NB4 (cell line): ENCODE data around the gene CELF1.

Experiments
- DNase-seq: peaks from one replicate; pipeline ENCODE4 v3.0.0; 2010; ENCODE audit warnings: low read depth
- H3K4me3 ChIP-seq: one replicate; pipeline ENCODE4 v1.5.1; 2011; ENCODE audit warnings: mild to moderate bottlenecking, low read depth, low read length, moderate library complexity
- MYC ChIP-seq: IDR thresholded peaks from 2 replicates; pipeline ENCODE4 v1.6.1; 2011; ENCODE audit warnings: low read depth, low read length
- POLR2A ChIP-seq: IDR thresholded peaks from 2 replicates; pipeline ENCODE4 v1.6.1; 2011; ENCODE audit warnings: mild to moderate bottlenecking; ENCODE audit not compliant: insufficient read length; ENCODE audit errors: extremely low read depth
- TF ChIP-seq, protein P1 (sequence below): IDR thresholded peaks from one replicate; pipeline ENCODE4 v1.5.1; 2012; ENCODE audit warnings: low read depth, low read length
- TF ChIP-seq, protein P2 (sequence below): IDR thresholded peaks from 2 replicates; pipeline ENCODE4 v1.6.1; 2011; ENCODE audit warnings: low read depth, low read length

Gene CELF1

DNA sequence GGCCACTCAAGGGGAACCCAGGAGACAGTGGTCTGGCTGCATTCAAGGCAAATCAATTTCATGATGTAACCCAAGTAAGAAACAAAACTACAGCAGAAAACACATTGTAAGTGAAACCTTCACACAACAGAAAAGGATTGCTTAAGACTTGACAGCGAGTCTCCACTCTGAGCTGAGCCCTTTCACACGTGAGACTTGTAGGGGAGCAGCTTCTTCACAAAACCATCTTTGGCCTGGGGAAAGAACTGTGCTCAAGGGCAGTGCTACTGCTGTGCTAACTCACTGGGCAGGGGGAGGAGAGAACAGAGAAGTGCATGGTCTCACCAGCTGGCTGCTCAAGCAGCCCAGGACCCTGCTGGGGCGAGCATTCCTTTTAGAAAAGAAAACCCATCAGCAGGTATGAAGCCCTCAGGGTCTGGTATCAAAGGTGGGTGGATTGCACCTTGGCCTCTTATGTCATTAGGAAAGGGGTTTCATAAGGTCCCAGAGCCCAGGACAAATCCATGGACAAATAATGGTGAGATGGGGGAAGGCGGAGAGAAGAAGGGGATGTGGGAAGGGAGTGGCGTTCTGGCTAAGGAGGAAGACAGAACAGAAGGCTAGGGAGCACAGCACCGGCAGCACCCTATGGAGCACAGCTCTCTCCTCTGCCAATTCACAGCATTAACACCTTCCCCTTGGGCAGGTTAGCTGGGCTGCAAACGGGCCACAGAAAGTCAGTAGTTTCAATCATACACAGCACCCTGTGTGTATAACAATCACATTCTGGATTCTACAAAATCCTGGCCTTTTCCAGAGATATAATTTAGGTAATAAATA is 83.4 kb downstream of the CELF1 start:
- TF ChIP-seq POLR2A (no peak), MYC (no peak)
- TF ChIP-seq, protein P1, sequence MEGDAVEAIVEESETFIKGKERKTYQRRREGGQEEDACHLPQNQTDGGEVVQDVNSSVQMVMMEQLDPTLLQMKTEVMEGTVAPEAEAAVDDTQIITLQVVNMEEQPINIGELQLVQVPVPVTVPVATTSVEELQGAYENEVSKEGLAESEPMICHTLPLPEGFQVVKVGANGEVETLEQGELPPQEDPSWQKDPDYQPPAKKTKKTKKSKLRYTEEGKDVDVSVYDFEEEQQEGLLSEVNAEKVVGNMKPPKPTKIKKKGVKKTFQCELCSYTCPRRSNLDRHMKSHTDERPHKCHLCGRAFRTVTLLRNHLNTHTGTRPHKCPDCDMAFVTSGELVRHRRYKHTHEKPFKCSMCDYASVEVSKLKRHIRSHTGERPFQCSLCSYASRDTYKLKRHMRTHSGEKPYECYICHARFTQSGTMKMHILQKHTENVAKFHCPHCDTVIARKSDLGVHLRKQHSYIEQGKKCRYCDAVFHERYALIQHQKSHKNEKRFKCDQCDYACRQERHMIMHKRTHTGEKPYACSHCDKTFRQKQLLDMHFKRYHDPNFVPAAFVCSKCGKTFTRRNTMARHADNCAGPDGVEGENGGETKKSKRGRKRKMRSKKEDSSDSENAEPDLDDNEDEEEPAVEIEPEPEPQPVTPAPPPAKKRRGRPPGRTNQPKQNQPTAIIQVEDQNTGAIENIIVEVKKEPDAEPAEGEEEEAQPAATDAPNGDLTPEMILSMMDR, result no peak
- TF ChIP-seq, protein P2, sequence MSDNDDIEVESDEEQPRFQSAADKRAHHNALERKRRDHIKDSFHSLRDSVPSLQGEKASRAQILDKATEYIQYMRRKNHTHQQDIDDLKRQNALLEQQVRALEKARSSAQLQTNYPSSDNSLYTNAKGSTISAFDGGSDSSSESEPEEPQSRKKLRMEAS, result no peak
- H3K4me3 ChIP-seq, result no peak overlapping the region
- DNase-seq, result no peak

DNA sequence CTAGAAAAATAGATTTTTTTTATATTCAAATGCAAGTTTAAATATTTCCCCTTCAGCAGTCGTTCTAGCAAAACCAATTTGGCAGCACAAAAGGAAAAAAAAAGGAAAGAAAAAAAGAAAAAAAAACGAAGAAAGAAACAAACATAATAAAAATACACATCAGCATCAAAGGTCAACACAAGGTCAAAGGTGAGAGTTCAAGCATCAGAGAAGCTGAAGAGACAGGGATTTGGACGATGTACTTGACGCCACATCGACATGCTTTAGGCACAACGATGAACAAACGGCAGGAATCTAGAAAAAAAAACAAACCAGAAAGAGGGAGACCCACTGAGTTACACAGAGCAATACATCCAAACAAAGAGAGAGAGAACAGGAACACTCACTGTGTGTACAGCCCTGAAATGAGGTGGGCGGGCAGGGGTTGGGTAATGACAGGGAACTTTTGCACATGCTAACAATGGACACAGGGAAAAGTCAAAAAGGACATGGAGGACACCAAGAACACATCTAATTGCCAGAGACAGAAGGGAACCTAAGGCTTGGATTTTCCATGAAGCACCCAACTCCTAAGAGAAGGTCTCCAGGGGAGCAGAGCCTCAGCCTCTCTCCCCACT is 84.2 kb downstream of the CELF1 start:
- TF ChIP-seq, protein P1, result no peak
- TF ChIP-seq, protein P2, result no peak
- TF ChIP-seq POLR2A, result no peak
- H3K4me3 ChIP-seq, result no peak overlapping the region
- DNase-seq, result no peak

DNA sequence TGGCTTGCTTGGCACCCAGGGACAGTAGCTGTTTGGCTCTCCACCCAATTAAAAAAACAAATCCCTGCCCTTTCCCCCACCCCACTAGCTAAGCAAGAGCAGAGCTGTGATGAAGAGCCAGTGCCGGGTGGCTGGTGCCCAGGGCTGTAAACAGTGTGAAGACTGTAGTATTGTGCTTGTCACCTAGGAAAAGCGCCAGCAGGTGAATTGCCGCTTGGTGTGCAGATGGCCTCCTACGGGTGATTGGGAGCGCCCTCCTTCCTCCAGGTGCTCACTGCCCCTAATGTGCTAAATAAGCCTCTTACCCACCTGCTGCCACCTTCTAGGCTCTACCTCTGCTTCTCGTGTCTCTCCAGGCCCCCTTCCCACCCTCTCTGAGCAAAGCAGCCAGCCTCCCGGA is 85.6 kb downstream of the CELF1 start:
- no peak for DNase-seq
- H3K4me3 ChIP-seq, result no peak overlapping the region
- TF ChIP-seq, protein P2, result no peak
- TF ChIP-seq MYC, result no peak
- no peak for TF ChIP-seq POLR2A
- TF ChIP-seq, protein P1, result no peak

DNA sequence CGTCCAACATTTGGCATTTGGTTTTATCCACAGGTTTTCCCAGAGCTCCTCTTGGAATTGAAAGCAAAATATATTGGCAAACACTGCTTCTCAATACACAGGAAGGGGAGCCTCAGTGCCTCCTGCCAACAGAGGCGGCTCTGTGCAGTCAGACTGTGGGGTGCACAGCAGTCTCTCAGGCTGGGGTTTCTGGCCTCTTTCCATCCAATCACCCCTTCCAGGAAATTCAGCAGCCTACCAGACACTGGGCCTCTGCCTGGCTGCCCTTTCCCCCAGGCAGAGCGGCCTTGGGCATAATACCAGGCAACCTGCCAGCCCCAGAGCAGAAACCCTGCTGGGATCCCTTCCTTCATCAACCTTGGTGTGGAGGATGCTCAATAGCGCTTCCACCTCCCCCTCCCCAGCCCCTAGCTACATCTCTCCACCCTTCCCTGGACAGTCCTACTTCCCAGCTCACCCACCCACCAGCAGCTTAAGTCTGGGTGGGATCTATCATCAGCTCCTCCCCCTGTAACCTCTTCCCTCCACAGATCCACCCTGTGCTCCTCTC is 86.2 kb downstream of the CELF1 start:
- TF ChIP-seq POLR2A (no peak), MYC (no peak)
- TF ChIP-seq, protein P2, result no peak
- TF ChIP-seq, protein P1, result no peak
- H3K4me3 ChIP-seq, result no peak overlapping the region
- DNase-seq, result no peak

DNA sequence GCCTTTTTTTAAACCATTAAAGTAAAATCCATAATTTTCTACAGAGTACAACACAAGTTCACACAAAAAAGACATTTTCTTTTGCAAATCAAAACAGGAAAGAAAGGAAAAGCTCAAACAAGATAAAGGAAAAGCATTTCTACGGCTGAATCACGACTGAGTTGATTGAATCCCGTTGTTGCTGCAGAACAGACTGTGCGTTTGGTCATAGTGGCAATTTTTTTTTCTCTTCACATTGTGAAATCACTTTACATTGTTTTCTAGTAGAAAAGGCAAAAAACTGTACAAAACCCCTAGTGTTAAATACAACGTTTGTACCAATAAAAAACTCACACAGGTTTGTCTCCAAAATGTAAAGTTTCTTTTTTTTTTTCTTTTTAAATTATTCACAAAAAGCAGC is 86.7 kb downstream of the CELF1 start:
- no peak for DNase-seq
- no peak for TF ChIP-seq MYC

DNA sequence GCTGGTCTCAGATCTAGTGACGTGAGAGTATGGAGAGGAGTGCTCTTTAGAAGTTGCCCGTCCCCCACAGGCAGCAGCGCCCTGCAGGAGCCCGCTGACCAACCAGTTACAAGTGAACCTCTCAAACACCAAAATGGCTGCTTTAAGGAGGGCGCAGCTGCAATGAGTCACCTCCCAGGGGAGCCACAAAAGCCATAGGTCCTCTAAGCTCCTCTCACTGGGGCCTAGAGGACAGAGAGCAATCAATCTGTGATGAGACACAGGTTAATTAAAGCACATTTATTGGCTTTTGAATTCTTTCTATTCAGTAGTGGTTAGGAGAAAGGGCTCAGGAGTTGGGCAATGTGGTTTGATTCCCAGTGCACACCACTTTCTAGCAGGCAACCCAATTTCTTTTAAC is 88.4 kb downstream of the CELF1 start:
- TF ChIP-seq MYC, result peak; percentile 35; the same call in 1 of the 2 replicates
- TF ChIP-seq, protein P1, result no peak
- H3K4me3 ChIP-seq, result no peak overlapping the region
- DNase-seq, result peak; percentile 99

More for the DNA sequence above, 86.7 kb downstream of the CELF1 start:
- H3K4me3 ChIP-seq, result no peak overlapping the region
